GM18870 (cell line): Measurements from ENCODE around the gene HPS5.

Experiments used
- ATAC-seq: cut with Tn5 transposase; IDR thresholded peaks from one replicate; pipeline ENCODE4 v1.9.1; 2021; ENCODE audit warnings: moderate library complexity; ENCODE audit not compliant: unreplicated experiment

Gene HPS5

DNA sequence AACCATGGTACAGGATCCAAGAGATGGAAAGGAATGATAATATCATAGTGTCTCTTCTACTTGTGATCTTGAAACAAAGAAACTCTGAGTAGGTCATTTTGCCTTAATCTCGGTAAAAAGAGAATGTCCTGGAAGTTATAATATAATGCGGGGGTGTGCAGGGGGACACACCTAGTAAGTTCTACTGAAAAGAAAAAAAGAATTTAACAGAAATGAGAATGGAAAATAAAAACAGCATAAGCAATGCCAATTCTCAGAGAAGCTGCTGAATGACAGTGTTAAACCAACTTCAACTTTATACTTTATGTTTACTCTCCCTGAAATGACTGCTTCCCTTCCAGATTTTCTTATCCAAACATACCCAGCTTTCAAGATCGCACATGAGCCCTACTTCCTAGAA lies 2.0 kb downstream of the HPS5 start:
- ATAC-seq: no peak

DNA sequence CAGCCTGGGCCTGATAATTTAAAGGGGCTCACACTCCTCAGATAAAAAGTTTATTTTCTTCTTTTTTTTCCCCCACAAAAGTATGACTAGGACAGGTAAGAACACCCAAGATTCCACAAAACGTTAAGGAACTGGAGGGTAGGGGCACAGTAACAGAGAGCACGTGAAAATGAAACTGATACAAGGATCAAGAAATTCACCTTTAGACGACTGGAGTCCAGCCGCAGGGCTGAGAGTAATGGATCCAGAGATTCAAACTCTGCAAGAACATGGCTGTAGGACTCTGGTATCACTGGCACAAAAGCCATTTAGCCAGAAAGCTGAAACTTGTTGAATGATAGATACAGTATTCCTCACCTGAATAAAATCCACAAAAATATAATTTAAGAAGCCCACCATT lies 4.4 kb downstream of the HPS5 start:
- no peak for ATAC-seq

GRCh38 chr11:18315893-18316292 lies 6.0 kb downstream of the HPS5 start:
- no peak for ATAC-seq

- no peak for ATAC-seq
These were observed 7.0 kb downstream of the HPS5 start for GRCh38 chr11:18314784-18315523.

DNA sequence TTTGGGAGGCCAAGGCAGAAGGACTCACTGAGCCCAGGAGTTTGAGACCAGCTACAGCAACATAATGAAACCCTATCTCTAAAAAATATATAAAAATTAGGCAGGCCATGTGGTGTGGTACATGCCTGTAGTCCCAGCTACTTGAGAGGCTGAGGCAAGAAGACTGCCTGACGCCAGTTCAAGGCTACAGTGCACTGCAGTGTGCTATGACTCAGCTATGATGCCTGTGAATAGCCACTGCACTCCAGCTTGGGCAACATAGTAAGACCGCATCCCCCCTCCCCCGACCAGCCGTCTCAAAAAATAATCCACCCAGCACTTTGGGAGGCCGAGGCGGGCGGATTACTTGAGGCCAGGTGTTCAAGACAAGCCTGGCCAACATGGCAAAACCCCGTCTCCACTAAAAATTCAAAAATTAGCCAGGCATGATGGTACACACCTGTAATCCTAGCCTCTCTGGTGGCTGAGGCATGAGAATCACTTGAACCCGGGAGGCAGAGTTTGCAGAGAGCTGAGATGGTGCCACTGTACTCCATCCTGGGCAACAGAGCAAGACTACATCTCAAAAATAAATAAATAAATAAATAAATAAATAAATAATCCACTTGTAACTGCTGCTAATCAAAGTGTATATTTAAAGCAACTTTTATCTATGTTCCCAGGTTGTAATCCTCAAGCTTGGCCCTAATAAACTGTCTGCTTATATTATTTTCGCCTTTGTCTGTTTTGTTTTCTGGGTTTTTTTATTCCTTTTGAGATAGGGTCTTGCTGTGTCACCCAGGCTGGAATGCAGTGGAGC lies 7.8 kb downstream of the HPS5 start:
- ATAC-seq: no peak

DNA sequence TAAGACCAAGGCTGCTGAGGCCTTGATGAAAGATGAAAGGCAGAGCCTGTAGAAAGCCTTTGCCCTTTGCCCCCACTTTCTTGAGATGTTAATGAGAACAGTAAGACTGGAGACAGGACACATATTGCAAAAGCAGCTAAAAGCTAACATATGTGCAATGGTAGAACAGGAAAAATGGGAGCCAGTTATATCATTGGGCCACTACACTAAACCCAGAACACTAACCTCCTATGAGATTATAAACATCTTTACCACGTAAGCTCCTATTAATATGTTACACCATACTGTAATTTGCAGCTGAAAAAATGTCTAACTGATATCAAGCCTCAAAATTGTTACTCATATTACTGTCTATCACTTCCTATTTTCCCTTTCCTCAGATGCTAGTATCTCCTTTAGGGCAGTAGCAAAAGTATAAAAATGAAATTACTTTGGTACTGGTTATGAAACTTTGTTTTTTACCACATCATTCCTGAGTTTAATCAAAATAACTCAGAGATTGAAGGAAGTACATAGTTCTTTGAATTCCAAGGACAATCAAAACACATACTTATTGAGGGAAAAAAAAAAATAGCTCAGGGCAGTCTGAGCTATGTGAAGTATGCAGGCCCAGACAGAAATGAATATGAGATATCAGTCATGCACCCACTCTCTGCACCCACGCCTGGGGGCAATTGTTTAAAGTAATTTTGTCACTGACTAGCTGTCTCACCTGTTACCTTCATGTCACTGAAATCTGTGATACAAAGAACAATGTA lies 9.1 kb downstream of the HPS5 start:
- no peak for ATAC-seq

- ATAC-seq: no peak
These were observed 9.9 kb downstream of the HPS5 start for GRCh38 chr11:18312012-18312411.

DNA sequence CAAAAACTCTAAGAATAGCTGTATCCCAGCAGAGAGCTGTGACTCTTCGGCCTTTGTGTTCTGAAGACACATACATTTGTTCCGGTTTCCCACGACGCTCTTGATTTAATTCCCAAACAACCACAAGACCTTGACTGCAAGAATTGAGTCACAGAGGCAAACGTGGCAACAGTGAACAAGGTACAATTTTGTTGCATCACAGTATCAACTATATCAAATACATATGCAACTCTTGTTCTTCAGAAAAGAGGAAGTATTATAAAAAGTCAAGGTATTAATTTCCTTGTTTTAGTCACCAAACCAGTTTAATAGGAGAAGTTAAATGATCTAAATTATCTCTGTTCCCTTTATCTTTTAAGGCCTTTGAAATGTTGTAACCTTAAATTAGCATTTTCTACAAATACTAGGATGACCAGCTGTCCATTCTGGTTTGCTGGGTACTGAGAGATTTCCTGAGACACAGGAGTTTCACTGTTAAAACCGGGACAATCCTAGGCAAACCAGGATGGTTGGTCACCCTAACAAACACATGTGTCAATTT lies 11.1 kb downstream of the HPS5 start:
- no peak for ATAC-seq

- no peak for ATAC-seq
These were observed 12.2 kb downstream of the HPS5 start for GRCh38 chr11:18309691-18310090.

- no peak for ATAC-seq
These were observed 13.7 kb downstream of the HPS5 start for GRCh38 chr11:18308242-18308641.

DNA sequence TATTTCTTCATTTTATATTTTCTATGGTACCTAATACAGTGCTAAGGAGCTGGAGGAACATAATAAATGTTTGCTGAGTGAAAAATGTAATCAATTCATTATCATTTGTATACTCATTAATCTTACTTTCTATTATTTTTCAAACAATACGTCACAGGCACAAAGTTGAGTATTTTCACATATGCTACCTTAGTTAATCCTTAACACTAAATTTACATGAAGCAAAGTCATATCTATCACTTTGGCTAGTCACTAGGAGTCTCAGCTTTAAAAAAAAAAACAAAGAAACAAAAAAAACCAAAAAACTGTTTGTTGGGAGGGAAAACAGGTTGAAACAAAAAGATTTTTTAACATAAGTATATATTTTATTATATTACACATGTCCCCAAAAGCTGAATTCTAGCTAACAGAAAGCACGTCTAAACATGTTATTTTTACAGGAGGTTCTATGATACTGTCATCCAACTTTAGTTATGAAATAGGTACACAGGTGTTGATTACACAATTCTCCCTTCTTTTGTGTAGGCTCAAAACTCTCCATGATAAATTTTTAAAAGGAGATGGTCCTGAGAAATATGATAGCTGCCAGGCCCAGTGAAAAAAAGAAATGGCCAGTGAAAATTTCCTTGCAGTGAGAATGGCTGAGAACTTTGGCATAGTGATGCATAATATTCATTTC lies 14.3 kb downstream of the HPS5 start:
- ATAC-seq: no peak

DNA sequence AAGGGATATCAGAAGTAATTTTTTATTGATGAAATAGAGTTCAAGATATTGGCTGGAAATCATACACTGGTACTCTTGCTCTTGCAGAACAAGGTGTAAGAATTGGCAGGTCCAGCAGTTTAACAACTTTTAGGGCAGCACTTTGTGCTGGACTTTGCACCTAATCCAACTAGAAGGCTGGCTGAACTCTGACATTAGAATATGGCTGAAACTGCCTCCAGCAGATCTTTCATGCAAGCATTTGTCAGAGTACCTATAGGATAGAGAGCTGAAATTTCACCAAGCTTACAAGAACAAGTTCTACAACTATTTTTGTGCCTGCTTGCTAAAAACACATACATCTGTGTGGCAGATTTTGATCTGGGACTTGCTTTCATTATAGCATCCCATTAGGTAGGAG lies 17.2 kb downstream of the HPS5 start:
- no peak for ATAC-seq

DNA sequence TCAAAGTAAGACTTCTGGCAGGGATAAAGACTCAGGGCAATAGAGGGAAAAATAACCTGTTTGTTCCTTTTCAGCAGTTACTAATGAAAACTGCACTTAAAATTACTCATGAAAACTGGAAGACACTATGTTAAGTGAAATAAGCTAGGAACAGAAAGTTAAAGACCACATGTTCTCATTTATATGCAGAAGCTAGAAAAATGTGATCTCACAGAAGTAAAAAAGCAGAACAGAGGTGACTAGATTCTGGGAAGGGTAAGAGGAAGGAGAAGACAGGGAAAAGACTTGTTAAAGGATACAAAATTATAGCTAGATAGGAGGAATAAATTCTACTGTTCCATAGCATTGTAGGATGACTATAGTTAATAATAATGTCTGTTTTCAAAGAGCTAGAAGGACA lies 22.2 kb downstream of the HPS5 start:
- no peak for ATAC-seq

- ATAC-seq: no peak
These were observed 26.6 kb downstream of the HPS5 start for GRCh38 chr11:18295316-18295715.

DNA sequence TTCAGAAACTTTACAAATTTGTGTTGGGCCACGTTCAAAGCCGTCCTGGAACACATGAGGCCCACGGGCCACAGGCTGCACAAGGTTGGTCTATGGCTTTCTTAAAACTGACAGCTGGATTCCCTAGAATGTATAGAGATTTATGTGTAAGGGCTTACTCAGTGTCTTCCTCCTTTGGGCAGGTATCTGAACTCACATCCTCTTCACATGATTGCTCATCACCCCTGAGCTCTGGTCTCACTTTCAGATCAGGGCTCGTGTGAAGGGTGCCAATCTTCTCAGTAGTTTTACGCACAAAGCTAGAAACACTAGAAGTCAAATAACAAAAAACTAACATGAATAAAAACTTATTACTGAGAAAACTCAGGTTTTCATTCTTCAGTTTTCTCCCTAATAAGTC lies 27.1 kb downstream of the HPS5 start:
- peak; percentile 65 for ATAC-seq

- ATAC-seq: no peak
These were observed 33.0 kb downstream of the HPS5 start for GRCh38 chr11:18288911-18289310.

DNA sequence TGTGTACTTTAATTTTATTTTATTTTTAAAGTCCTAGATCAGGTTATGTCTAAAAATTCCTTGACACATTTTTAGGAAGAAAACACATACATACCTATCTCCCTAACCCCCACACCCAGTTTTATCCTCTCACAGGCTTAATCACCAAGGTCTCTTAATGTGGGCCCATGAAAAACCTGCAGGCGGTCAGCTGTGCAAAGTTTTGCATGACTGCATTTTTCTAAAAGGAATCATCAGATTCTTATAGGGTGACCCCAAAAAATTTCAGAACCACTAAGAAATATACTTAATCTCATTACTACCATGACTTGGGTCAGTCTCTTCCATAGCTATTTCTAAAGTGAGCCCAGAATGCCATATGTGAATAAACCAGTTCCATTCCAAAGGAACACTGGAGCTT lies 36.1 kb downstream of the HPS5 start:
- no peak for ATAC-seq

- ATAC-seq: no peak
These were observed 39.3 kb downstream of the HPS5 start for GRCh38 chr11:18282626-18283025.

GRCh38 chr11:18280438-18281045 lies 41.4 kb downstream of the HPS5 start:
- ATAC-seq: peak; percentile 85

DNA sequence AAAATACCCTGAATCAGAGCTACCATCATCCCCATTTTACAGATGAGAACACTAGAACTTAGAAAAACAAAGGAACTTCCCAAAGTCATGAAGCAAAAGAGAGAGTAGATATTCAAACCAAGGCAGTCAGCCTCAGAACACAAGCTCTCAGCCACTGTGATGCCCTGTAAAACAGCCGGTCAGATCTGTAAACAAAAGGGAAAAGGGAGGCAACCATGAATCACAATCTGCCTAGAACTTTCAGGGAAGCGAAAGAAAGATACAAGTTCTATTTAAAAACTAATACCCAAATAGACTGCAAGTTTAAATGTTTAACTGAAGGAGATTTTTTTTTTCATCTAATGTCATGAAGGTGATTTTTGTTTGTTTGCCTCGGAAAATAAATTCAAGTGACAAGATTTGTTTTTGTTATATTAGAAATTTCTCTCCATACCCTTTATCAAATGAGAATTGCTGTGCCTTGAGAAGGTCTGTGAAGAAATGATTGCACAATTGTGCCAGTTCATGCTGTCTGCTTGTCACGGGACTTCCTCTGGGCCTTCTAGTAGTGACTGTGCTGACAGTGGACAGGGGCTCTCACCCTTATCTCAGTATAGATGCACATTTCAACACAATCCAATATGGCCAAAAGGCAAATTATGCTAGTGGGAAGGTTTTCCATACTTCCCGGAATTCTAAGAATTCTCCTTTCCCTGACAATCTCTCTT lies 44.2 kb downstream of the HPS5 start:
- ATAC-seq: no peak
